HG03159 (cell line): ENCODE results near the gene ZNF264.
A peak's percentile ranks its signal among the peaks of the same experiment; 100 is the strongest.
"Not testable (repeated sequence)": the region's sequence is repeated elsewhere in the genome, so short reads cannot be mapped to it uniquely, and the experiment has no call there.

Experiments used
- ATAC-seq: cut with Tn5 transposase; IDR thresholded peaks from one replicate; pipeline ENCODE4 v1.9.1; 2021; ENCODE audit warnings: mild to moderate bottlenecking, moderate library complexity; ENCODE audit not compliant: unreplicated experiment

Gene ZNF264

GRCh38 chr19:57191141-57192076 is at the start of gene ZNF264:
TSS of gene ZNF264 (plus strand) at chr19:57191500. CDS start at chr19:57191914, 414 bp downstream.
- ATAC-seq = peak; percentile 94

GRCh38 chr19:57141699-57142098 is 49.6 kb upstream of the ZNF264 start:
- no peak for ATAC-seq

GRCh38 chr19:57152921-57153320 is 38.4 kb upstream of the ZNF264 start:
- ATAC-seq = no peak

GRCh38 chr19:57161985-57162539 is 29.2 kb upstream of the ZNF264 start:
- ATAC-seq = no peak

- no peak for ATAC-seq
Measured at GRCh38 chr19:57165846-57166245, 25.5 kb upstream of the ZNF264 start.

GRCh38 chr19:57167385-57167784 is 23.9 kb upstream of the ZNF264 start, which contains the start of gene DUXA:
TSS of gene DUXA (minus strand) at chr19:57167485. CDS start at chr19:57167443, 42 bp downstream.
- ATAC-seq = no peak

GRCh38 chr19:57171551-57172081 is 19.7 kb upstream of the ZNF264 start:
- ATAC-seq = no peak

GRCh38 chr19:57190301-57190700 is 999 bp upstream of the ZNF264 start:
- no peak for ATAC-seq

GRCh38 chr19:57192077-57192420 is 749 bp downstream of the ZNF264 start:
- ATAC-seq = no peak

GRCh38 chr19:57192993-57193392 is 1.7 kb downstream of the ZNF264 start:
- no peak for ATAC-seq

GRCh38 chr19:57197874-57198273 is 6.6 kb downstream of the ZNF264 start:
- not testable (repeated sequence) for ATAC-seq

GRCh38 chr19:57202160-57202559 is 10.9 kb downstream of the ZNF264 start:
- ATAC-seq = no peak

- no peak for ATAC-seq
Measured at GRCh38 chr19:57210381-57210780, 19.1 kb downstream of the ZNF264 start.

GRCh38 chr19:57212109-57212508 is 20.8 kb downstream of the ZNF264 start:
- no peak for ATAC-seq

GRCh38 chr19:57227502-57227901 is 36.2 kb downstream of the ZNF264 start:
- no peak for ATAC-seq

GRCh38 chr19:57231686-57232085 is 40.4 kb downstream of the ZNF264 start:
- ATAC-seq = no peak

- ATAC-seq = no peak
Measured at GRCh38 chr19:57233207-57233606, 41.9 kb downstream of the ZNF264 start.

GRCh38 chr19:57239982-57240310 is 48.6 kb downstream of the ZNF264 start:
- ATAC-seq = no peak

- peak; percentile 95 for ATAC-seq
Measured at GRCh38 chr19:57240311-57241090, 49.2 kb downstream of the ZNF264 start, which contains the start of gene ZNF805. TSS of gene ZNF805 (plus strand) at chr19:57240632. CDS start at chr19:57240892, 260 bp downstream.

- no peak for ATAC-seq
Measured at GRCh38 chr19:57241176-57241575, 49.9 kb downstream of the ZNF264 start.

- no peak for ATAC-seq
Measured at GRCh38 chr19:57242821-57243220, 51.5 kb downstream of the ZNF264 start.
